Fibroblast of pulmonary artery (primary cell): ENCODE data around the gene CANX.
A peak's percentile ranks its signal among the peaks of the same experiment; 100 is the strongest.

Source experiments
- DNase-seq: peaks from one replicate; pipeline ENCODE4 v3.0.0-alpha.2; 2010; ENCODE audit warnings: low read depth
- H3K4me3 ChIP-seq: replicated peaks from 2 replicates; pipeline ENCODE4 v1.5.1; 2011; ENCODE audit warnings: low read depth, mild to moderate bottlenecking, control low read depth, low read length, moderate library complexity
- CTCF ChIP-seq: IDR thresholded peaks from 2 replicates; pipeline ENCODE4 v1.5.1; 2011; ENCODE audit warnings: mild to moderate bottlenecking, control low read depth, low read length, inconsistent platforms; ENCODE audit errors: missing control alignments

CANX gene

GRCh38 chr5:179767496-179768100 lies 68.8 kb downstream of the CANX start:
- no peak for DNase-seq
- no peak overlapping the region for H3K4me3 ChIP-seq
- no peak for TF ChIP-seq CTCF

- peak; percentile 18 for TF ChIP-seq CTCF
- no peak overlapping the region for H3K4me3 ChIP-seq
- DNase-seq, result no peak
These were observed 69.7 kb downstream of the CANX start for GRCh38 chr5:179768326-179769085.

- no peak for TF ChIP-seq CTCF
- no peak overlapping the region for H3K4me3 ChIP-seq
- DNase-seq, result no peak
These were observed 70.5 kb downstream of the CANX start for GRCh38 chr5:179769271-179769670.

GRCh38 chr5:179769796-179770195 lies 71.0 kb downstream of the CANX start:
- H3K4me3 ChIP-seq, result no peak overlapping the region
- TF ChIP-seq CTCF, result no peak
- DNase-seq, result no peak

GRCh38 chr5:179771311-179771895 lies 72.6 kb downstream of the CANX start:
- DNase-seq, result no peak
- no peak overlapping the region for H3K4me3 ChIP-seq
- no peak for TF ChIP-seq CTCF

- no peak for TF ChIP-seq CTCF
- no peak overlapping the region for H3K4me3 ChIP-seq
- DNase-seq, result no peak
These were observed 73.6 kb downstream of the CANX start for GRCh38 chr5:179772351-179772750.
